K562 (cell line): ENCODE data around the gene SCUBE1.

Experiments
- CEBPB ChIP-seq: fragments of 450-650 bp; IDR thresholded peaks from 2 replicates; pipeline ENCODE4 v1.6.1; 2016; ENCODE audit warnings: missing genetic modification characterization, missing compliant biosample characterization
- MYNN ChIP-seq, 2 experiments: sonication (generic); formaldehyde crosslinking in 1 of 2; IDR thresholded peaks; 2 replicates each; pipeline versions ENCODE4 v1.5.0 to v1.6.1; 2016 to 2020; ENCODE audit warnings: antibody characterized with exemption in 1 of 2, missing genetic modification reagents in 1 of 2
- POLR2A ChIP-seq: fragments of 450-650 bp; conservative IDR thresholded peaks from 2 replicates; pipeline ENCODE4 v1.6.1; 2016
- STAT5B ChIP-seq: fragments of 250-450 bp; sonication (Bioruptor Pico); IDR thresholded peaks from 2 replicates; pipeline ENCODE4 v1.8.0; 2021; ENCODE audit warnings: mild to moderate bottlenecking, inconsistent platforms
- TAF1 ChIP-seq: IDR thresholded peaks from 2 replicates; pipeline ENCODE4 v1.6.1; 2011; ENCODE audit warnings: mild to moderate bottlenecking, low read length, moderate library complexity; ENCODE audit not compliant: insufficient read depth, control insufficient read depth, severe bottlenecking; ENCODE audit errors: extremely low read depth
- TF ChIP-seq, protein P1 (sequence below): conservative IDR thresholded peaks from 2 replicates; pipeline ENCODE4 v1.6.1; 2011; ENCODE audit warnings: low read depth, mild to moderate bottlenecking, low read length; ENCODE audit not compliant: control insufficient read depth
- TF ChIP-seq, protein P2 (sequence below): sonication (generic); formaldehyde crosslinking; IDR thresholded peaks from 2 replicates; pipeline ENCODE4 v1.8.0; 2022; ENCODE audit warnings: mild to moderate bottlenecking, missing genetic modification reagents, borderline replicate concordance

DNA sequence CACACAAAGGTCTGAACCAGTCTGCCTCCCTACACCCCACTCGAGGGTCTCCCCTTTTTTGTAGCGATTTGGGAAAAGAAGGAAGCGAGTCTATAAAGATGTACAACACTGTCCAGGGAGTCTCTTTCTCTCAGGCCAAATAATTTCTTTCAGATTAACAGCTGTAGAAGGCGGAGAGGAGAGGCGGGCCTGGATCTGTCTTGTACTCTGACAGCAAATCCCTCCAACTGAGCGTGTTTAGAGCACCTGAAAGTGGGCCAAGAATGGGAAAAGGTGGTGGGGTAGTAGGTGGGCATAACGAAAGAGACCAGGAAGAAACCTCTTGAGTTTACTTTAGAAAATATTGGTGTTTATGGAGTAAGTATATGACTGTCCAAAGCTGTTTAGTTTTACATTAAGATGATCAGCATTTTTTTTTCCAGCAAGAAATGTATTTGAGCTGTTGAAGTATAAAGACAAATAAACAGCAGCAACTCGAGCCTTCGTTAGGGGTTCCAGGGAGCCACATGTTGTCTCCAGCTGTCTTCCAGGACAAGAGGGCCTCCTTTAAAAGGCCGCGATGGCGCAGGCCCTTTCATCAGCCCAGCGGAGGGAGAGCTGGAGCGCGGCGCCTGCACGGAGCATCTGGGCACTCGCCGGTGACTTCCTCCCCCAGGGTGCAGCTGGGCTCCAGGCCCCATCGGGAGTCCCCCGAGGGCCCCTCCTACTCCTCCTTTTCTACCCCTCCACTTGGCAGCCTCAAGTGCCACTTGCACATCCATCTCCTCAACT, 34.9 kb downstream of the SCUBE1 start:
- TF ChIP-seq POLR2A (no peak), STAT5B (CRISPR knock-in tag) (no peak), TAF1 (no peak), CEBPB (tag) (no peak), MYNN (IDR thresholded peaks at IDR 0.05) (no peak), MYNN (CRISPR knock-in tag; IDR thresholded peaks at IDR 0.05) (no peak)
- TF ChIP-seq, protein P1, sequence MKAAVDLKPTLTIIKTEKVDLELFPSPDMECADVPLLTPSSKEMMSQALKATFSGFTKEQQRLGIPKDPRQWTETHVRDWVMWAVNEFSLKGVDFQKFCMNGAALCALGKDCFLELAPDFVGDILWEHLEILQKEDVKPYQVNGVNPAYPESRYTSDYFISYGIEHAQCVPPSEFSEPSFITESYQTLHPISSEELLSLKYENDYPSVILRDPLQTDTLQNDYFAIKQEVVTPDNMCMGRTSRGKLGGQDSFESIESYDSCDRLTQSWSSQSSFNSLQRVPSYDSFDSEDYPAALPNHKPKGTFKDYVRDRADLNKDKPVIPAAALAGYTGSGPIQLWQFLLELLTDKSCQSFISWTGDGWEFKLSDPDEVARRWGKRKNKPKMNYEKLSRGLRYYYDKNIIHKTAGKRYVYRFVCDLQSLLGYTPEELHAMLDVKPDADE, result no peak
- TF ChIP-seq, protein P2, sequence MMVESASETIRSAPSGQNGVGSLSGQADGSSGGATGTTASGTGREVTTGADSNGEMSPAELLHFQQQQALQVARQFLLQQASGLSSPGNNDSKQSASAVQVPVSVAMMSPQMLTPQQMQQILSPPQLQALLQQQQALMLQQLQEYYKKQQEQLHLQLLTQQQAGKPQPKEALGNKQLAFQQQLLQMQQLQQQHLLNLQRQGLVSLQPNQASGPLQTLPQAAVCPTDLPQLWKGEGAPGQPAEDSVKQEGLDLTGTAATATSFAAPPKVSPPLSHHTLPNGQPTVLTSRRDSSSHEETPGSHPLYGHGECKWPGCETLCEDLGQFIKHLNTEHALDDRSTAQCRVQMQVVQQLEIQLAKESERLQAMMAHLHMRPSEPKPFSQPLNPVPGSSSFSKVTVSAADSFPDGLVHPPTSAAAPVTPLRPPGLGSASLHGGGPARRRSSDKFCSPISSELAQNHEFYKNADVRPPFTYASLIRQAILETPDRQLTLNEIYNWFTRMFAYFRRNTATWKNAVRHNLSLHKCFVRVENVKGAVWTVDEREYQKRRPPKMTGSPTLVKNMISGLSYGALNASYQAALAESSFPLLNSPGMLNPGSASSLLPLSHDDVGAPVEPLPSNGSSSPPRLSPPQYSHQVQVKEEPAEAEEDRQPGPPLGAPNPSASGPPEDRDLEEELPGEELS, result no peak
